GM12892 (cell line): ENCODE data around the gene MEX3D.

ENCODE experiments used
- POLR2A ChIP-seq: IDR thresholded peaks from 2 replicates; pipeline ENCODE4 v1.6.1; 2011; ENCODE audit warnings: low read depth, low read length, control low read depth
- POLR2AphosphoS5 ChIP-seq: IDR thresholded peaks from 2 replicates; pipeline ENCODE4 v1.6.1; 2011; ENCODE audit warnings: low read depth, low read length, control low read depth
- TAF1 ChIP-seq: IDR thresholded peaks from 2 replicates; pipeline ENCODE4 v1.6.1; 2011; ENCODE audit warnings: low read depth, mild to moderate bottlenecking, control low read depth, low read length, borderline replicate concordance

DNA sequence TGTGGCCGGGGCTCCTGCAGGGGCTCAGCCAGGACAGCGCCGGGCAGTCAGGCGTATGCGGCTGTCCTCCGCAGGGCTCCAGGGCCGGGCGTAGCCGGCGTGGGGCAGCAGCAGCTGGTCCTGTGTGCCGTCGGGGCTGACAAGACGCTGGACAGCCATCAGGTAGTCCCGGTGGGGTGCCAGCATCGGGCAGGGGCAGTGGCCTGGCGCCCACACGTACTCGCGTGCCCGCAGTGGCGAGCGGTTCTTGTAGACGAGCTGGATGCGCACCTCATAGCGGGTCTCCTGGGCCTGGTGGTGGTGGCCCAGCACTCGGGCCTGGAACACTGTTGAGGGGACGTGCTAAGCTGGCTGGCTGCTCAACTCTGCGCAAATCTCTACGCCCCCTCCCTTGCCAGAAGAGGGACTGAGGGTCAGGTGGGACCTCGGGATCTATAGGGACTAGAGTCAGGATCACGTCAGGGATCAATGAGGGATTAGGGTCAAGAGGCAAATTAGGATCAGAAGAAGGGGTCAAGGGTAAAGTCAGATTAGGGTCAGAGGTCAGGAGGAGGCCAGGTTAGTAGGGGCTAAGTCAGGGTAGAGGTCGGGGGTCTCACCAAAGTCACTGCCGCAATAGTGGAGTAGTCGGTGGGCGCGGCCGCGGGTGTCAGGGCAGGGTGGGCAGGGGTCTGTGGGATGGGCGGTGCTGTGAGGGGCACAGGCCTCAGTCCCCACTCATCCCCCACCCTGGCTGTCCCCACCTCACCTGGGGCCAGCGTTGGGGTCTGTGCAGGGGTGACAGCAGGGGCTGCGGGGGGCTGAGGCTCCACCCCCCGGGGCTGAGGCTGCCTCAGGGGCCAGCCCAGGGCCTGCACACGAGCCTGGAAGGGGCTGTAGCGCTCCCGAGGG, 61.9 kb downstream of the MEX3D start:
- no peak for TF ChIP-seq POLR2AphosphoS5
- TF ChIP-seq POLR2A, result no peak
- no peak for TF ChIP-seq TAF1
